SIG-M5 treated with dmso at 0.1 percent for 504 hours (cell line): ENCODE data around the gene PHGDH.
"Not testable (repeated sequence)": the region's sequence is repeated elsewhere in the genome, so short reads cannot be mapped to it uniquely, and the experiment has no call there.

Experiments
- DNase-seq: peaks from one replicate; lab custom pipeline; 2025; ENCODE audit not compliant: unreplicated experiment; lab: John Stamatoyannopoulos, UW

Gene PHGDH

DNA sequence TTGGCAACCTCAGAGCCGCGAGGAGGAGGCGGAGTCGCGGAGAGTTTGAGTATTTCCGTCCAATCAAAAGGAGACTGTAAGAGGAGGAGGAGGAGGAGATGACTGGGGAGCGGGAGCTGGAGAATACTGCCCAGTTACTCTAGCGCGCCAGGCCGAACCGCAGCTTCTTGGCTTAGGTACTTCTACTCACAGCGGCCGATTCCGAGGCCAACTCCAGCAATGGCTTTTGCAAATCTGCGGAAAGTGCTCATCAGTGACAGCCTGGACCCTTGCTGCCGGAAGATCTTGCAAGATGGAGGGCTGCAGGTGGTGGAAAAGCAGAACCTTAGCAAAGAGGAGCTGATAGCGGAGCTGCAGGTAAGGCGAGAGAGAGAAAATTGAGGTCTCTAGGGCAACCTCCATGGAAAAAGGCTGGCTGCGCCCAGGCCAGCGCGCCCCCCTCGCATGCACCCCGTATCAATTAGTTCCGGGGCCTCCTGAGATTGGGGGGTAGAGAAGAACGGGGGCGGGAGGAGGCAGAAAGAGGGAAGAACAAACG lies at the start of gene PHGDH:
PHGDH (plus strand) TSS at position 131 of the 538 bp plus-strand sequence; CDS start at position 220, 89 bp downstream.
- DNase-seq = peak; percentile 92

GRCh38 chr1:119662034-119662437 lies 49.7 kb upstream of the PHGDH start:
- DNase-seq = no peak

DNA sequence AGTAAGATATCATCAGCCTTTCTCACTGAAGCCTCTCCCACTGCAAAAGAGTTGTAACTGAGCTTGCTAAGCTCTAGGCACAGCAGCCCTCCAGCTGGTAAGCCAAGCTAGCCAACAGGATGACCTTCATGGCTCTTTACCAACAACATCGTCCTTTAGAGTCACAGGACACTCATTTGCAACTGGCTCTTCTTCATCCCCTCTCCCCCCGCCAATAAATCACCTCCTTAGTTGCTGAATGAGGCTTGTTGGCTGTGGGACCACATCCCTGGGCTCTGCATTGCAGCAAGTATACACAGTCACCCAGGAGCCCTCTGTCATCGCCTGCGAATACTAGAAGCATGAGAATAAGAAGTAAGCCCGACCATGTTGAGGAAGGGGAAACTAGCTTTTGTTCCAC lies 47.7 kb upstream of the PHGDH start:
- DNase-seq = no peak

- DNase-seq = no peak
These were observed 44.6 kb upstream of the PHGDH start for GRCh38 chr1:119667173-119667572.

- no peak for DNase-seq
These were observed 40.8 kb upstream of the PHGDH start for GRCh38 chr1:119670898-119671297.

GRCh38 chr1:119673171-119673940 lies 38.4 kb upstream of the PHGDH start:
- no peak for DNase-seq

DNA sequence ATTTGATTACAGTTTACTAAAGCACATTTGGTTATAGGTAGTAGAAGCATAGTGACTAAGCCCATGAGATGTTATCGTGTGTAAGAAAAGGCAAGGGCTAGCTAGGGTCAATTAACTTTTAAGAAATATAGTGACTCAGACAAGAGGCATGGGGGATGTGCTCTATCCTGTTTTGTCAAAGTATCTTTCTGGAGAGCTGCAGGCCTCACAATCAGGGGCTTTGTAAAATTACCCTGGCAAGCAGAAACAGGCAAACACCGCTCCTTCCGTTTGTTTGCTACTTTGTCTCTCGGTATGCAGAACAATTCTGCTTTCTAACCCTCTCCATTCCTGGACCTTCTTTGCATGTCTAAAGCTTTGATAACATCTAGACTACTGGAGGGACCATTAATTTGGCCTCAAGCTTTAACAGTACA lies 37.6 kb upstream of the PHGDH start:
- peak; percentile 2 for DNase-seq

DNA sequence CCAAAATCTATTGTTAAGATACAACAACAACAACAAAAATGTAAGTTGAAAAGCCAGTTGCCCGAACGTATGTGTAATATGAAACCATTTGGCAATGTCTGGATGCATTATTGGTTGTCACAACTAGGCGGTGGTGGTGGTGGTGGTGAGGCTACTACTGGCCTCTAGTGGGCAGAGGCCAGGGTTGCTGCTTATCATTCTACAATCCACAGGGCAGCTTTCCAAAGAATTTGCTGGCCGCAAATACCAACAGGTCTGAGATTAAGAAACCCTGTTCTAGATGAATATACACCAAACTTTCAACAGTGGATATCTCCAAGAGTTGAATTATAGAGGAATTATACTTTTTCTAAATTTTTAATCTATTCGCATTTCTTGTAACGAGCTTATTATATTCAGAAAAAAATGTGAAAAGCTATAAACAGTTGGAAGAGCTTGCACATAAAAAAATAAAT lies 36.9 kb upstream of the PHGDH start:
- DNase-seq = peak; percentile 77

- DNase-seq = peak; percentile 64
These were observed 36.1 kb upstream of the PHGDH start for GRCh38 chr1:119675349-119676345.

GRCh38 chr1:119676571-119677206 lies 35.0 kb upstream of the PHGDH start:
- no peak for DNase-seq

- DNase-seq = no peak
These were observed 32.5 kb upstream of the PHGDH start for GRCh38 chr1:119679223-119679622.

GRCh38 chr1:119680193-119680592 lies 31.5 kb upstream of the PHGDH start:
- no peak for DNase-seq

DNA sequence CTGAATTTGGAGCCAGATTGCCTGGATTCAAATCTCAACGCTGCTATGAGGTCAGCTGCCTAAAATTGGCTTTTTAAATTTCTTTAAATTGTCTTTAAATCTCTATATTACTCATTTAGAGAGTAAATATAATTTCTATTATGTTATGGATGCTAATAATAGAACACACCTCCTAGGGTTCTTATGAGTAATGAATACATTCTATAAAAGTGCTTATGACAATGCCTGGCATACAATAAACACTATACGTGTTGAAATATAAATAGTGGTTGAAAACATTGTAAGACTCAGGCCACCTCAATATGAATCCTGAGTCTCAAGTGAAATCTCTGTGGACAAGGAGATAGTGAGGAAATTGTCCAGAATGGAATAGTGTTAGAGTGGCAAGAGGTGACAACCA lies 31.0 kb upstream of the PHGDH start:
- DNase-seq = no peak

DNA sequence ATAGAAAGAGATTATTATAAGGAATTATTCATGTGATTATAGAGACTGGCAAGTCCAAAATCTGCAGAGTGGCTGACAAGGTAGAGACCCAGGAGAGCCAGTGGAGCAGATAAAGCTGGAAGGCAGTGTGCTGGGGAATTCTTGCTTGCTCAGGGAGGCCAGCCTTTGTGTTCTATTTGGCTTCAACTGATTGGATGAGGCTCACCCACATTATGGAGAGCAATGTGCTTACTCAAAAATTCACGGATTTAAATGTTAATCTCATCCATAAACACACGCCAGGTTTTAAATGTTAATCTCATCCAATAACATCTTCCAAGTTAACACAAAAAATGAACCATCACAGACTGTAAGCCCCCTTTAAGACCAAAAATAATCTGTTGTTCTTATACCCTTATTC lies 30.2 kb upstream of the PHGDH start:
- DNase-seq = no peak

DNA sequence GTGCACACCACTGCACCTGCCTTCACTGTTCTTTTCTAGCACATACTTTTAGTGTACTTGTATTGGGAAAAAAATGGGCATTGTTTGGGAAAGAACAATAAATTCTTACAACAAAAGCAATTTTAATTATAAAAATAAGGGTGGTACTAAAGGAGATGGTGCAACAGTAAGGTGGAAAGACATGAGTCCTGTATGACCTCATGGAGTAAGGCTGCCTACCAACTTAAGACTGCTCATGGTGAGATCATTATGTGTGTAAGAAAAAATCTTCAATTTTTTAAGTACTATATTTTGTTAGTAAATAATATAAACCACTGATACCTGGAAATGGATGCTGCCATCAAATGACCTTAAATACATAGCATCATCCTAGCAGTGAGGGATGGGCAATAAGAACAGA lies 29.6 kb upstream of the PHGDH start:
- no peak for DNase-seq

GRCh38 chr1:119683893-119684292 lies 27.8 kb upstream of the PHGDH start:
- DNase-seq = no peak

DNA sequence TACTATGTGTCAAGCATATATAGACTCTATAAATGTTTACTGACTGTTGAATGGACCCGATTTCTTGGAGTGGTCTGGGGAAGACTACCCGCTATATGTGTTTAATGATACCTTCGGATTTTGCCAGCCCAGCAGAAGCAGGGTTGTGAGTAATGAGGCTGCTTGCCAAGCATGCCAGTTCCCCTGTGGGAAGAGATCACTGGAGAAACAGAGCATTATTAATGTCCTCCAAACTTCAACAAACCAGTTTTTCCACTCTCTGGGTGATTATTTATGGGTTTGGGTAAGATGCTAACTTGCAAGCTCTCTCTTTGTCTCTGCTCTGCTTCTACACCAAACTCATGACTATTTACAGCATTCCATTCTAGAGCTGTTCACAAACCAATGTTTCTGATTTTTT lies 25.1 kb upstream of the PHGDH start:
- peak; percentile 24 for DNase-seq

- no peak for DNase-seq
These were observed 24.2 kb upstream of the PHGDH start for GRCh38 chr1:119687434-119688079.

DNA sequence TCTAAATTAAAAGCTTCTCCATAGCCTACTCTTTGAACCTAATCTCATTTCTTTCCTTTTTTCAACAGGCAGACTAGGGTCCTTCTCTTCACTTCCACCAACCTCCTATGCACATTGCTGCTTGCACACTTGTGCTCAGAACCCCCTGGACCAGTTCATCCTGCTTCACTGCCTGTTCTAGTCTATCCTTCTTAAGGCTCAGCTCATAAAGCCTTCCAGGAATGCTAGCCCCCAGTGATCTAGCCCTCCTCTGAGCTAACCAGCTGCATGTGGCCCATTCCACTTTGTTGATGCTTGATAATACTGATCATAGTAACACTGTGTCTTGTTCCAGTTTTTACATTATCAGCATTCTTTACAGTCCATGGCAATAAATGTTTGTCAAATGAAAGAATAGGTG lies 22.9 kb upstream of the PHGDH start:
- no peak for DNase-seq

DNA sequence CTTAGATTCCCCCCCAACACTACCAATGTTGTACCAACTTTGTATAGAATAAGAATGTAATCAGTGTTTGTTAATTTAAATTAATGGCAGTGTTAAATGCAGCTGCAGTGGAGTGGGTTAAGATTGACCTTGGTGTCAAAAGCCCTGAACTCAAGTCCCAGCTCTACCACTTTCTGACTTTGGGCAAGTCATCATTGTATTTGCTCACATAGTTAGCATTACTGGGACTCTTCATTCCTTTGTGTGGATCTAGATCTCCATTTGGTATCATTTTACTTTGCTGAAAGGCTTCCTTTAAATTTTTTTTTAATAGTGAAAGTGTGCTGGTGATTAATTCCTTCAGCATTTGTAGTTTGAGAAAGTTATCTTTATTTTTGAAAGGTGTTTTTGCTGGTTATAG lies 22.2 kb upstream of the PHGDH start:
- DNase-seq = no peak

- DNase-seq = not testable (repeated sequence)
These were observed 14.9 kb upstream of the PHGDH start for GRCh38 chr1:119696863-119697262.
